ENCODE measurements around the gene IQSEC1. TPM values are rescaled to one million over a fixed set of nuclear protein-coding genes. Genes with fewer than 3 reads are reported as not detected.

Gene IQSEC1
- total RNA-seq, 1 donor from 2014 or later: 148 TPM

GRCh38 chr3:12906141-12906915, 166.9 kb downstream of the IQSEC1 start:
- intact Hi-C loops (cut with DNase I): no loop called here
- H3K27ac ChIP-seq: no peak overlapping the region
- H3K9me3 ChIP-seq: no peaks in the 10 kb centered on the region
- H3K36me3 ChIP-seq: peaks cover 78 to 84% of the 10 kb centered on the region in 2 donors
- H3K4me3 ChIP-seq: no peak overlapping the region
- no peaks in the 10 kb centered on the region for H3K4me1 ChIP-seq
- no peak for DNase-seq (ENCODE audit: low spot score in 2 of 2)
- no peaks in the 10 kb centered on the region for H3K27me3 ChIP-seq
- TF ChIP-seq CTCF (IDR thresholded peaks at IDR 0.05): no peak

- Histone ChIP-seq H3K36me3 (peaks cover 78 to 85% of the 10 kb centered on the region in 2 donors), H3K27ac (no peak overlapping the region), H3K9me3 (no peaks in the 10 kb centered on the region), H3K27me3 (no peaks in the 10 kb centered on the region), H3K4me3 (no peak overlapping the region), H3K4me1 (no peaks in the 10 kb centered on the region)
- no peak for TF ChIP-seq CTCF (IDR thresholded peaks at IDR 0.05)
- no peak for DNase-seq (ENCODE audit: low spot score in 2 of 2)
- intact Hi-C loops (cut with DNase I): no loop called here
Observed at GRCh38 chr3:12905316-12906071, 167.7 kb downstream of the IQSEC1 start.

GRCh38 chr3:12904951-12905315, 168.3 kb downstream of the IQSEC1 start:
- Histone ChIP-seq H3K36me3 (peaks cover 74 to 85% of the 10 kb centered on the region in 2 donors), H3K27ac (no peak overlapping the region), H3K27me3 (no peaks in the 10 kb centered on the region), H3K4me1 (no peaks in the 10 kb centered on the region), H3K9me3 (no peaks in the 10 kb centered on the region), H3K4me3 (no peak overlapping the region)
- no peak for DNase-seq (ENCODE audit: low spot score in 2 of 2)
- no peak for TF ChIP-seq CTCF (IDR thresholded peaks at IDR 0.05)
- intact Hi-C loops (cut with DNase I): no loop called here

GRCh38 chr3:12903881-12904280, 169.3 kb downstream of the IQSEC1 start:
- Histone ChIP-seq H3K9me3 (no peaks in the 10 kb centered on the region), H3K4me3 (no peak overlapping the region), H3K27ac (no peak overlapping the region), H3K36me3 (peaks cover 71 to 85% of the 10 kb centered on the region in 2 donors), H3K27me3 (no peaks in the 10 kb centered on the region), H3K4me1 (no peaks in the 10 kb centered on the region)
- DNase-seq (ENCODE audit: low spot score in 2 of 2): no peak
- no peak for TF ChIP-seq CTCF (IDR thresholded peaks at IDR 0.05)
- intact Hi-C loops (cut with DNase I): no loop called here

- Histone ChIP-seq H3K27me3 (no peaks in the 10 kb centered on the region), H3K27ac (no peak overlapping the region), H3K9me3 (no peaks in the 10 kb centered on the region), H3K36me3 (peaks cover 70 to 78% of the 10 kb centered on the region in 2 donors), H3K4me3 (no peak overlapping the region), H3K4me1 (no peaks in the 10 kb centered on the region)
- intact Hi-C loops (cut with DNase I): no loop called here
- DNase-seq (ENCODE audit: low spot score in 2 of 2): no peak
- TF ChIP-seq CTCF (IDR thresholded peaks at IDR 0.05): no peak
Observed at GRCh38 chr3:12903000-12903800, 170.0 kb downstream of the IQSEC1 start.
